Keratinocyte (primary cell): ENCODE results near the gene BABAM2. TPM values are rescaled to one million over a fixed set of nuclear protein-coding genes. Genes with fewer than 3 reads are reported as not detected.

Experiments used
- DNase-seq: peaks from one replicate; pipeline ENCODE4 v3.0.0-alpha.2; 2011; ENCODE audit warnings: low read depth, missing footprints, low spot score
- FAIRE-seq: peaks from 2 replicates; lab custom pipeline; 2011; peaks lifted over from hg19 to GRCh38; lab: Jason Lieb, UNC
- H2AFZ ChIP-seq: 2 replicates; pipeline ENCODE4 v1.6.0; 2012; ENCODE audit warnings: low read length, control low read depth, inconsistent platforms; ENCODE audit not compliant: control insufficient read depth
- H3K27ac ChIP-seq: 2 replicates; pipeline ENCODE4 v1.5.1; 2011; ENCODE audit warnings: low read length; ENCODE audit not compliant: control insufficient read depth, insufficient read depth
- H3K27me3 ChIP-seq: 3 replicates; pipeline ENCODE4 v1.6.0; 2011; ENCODE audit warnings: low read length; ENCODE audit not compliant: control insufficient read depth, insufficient read depth; ENCODE audit errors: extremely low read depth
- H3K36me3 ChIP-seq, 2 experiments: 2 replicates in 1 of 2; 3 replicates in 1 of 2; pipeline ENCODE4 v1.5.1; 2011; ENCODE audit warnings: low read length in 2 of 2, mild to moderate bottlenecking in 1 of 2; ENCODE audit not compliant: control insufficient read depth in 2 of 2, insufficient read depth in 2 of 2; ENCODE audit errors: extremely low read depth in 1 of 2
- H3K4me1 ChIP-seq: 3 replicates; pipeline ENCODE4 v1.5.1; 2011; ENCODE audit warnings: low read length; ENCODE audit not compliant: control insufficient read depth, insufficient read depth; ENCODE audit errors: extremely low read depth
- H3K4me2 ChIP-seq: 3 replicates; pipeline ENCODE4 v1.6.0; 2011; ENCODE audit warnings: low read depth, low read length; ENCODE audit not compliant: control insufficient read depth, insufficient read depth; ENCODE audit errors: extremely low read depth
- H3K4me3 ChIP-seq, 3 experiments: fragments of 200-600 bp in 1 of 3; sonication (generic) in 1 of 3; 2 replicates in 2 of 3; 3 replicates in 1 of 3; pipeline ENCODE4 v1.5.1; 2011 to 2016; ENCODE audit warnings: low read length in 3 of 3, mild to moderate bottlenecking in 3 of 3, control low read depth in 2 of 3, inconsistent platforms in 1 of 3, low read depth in 1 of 3, mixed read lengths in 1 of 3, mixed run types in 1 of 3, moderate library complexity in 1 of 3; ENCODE audit not compliant: control insufficient read depth in 2 of 3, insufficient read depth in 2 of 3; ENCODE audit errors: extremely low read depth in 1 of 3
- H3K79me2 ChIP-seq: 2 replicates; pipeline ENCODE4 v1.6.0; 2012; ENCODE audit warnings: low read length; ENCODE audit not compliant: control insufficient read depth, insufficient read depth
- H3K9ac ChIP-seq: 3 replicates; pipeline ENCODE4 v1.6.0; 2011; ENCODE audit warnings: low read length; ENCODE audit not compliant: control insufficient read depth, insufficient read depth; ENCODE audit errors: extremely low read depth
- H3K9me1 ChIP-seq: 3 replicates; pipeline ENCODE4 v1.6.0; 2011; ENCODE audit warnings: low read length; ENCODE audit not compliant: control insufficient read depth, insufficient read depth; ENCODE audit errors: extremely low read depth
- H3K9me3 ChIP-seq: 2 replicates; pipeline ENCODE4 v1.5.1; 2012; ENCODE audit warnings: low read depth, low read length; ENCODE audit not compliant: control insufficient read depth
- H4K20me1 ChIP-seq: 3 replicates; pipeline ENCODE4 v1.6.0; 2011; ENCODE audit warnings: low read length; ENCODE audit not compliant: control insufficient read depth, insufficient read depth; ENCODE audit errors: extremely low read depth
- EZH2 ChIP-seq: IDR thresholded peaks from one replicate; pipeline ENCODE4 v1.6.1; 2012; ENCODE audit warnings: inconsistent platforms, mild to moderate bottlenecking, low read length, moderate library complexity
- dilution Hi-C: fragments of 300-500 bp; cut with MboI; formaldehyde crosslinking; loops from one replicate; pipeline ENCODE4 v1.7.0; 2020; ENCODE audit warnings: low sequenced_read_pairs; ENCODE audit not compliant: extremely low pct_ligation_motif_present
- polyA plus RNA-seq, 5 experiments: library from polyadenylated mRNA; depleted of rRNA in 3 of 5; stranded (reverse) in 3 of 5; stranded (forward) in 1 of 5; unstranded in 1 of 5; fragments of >200 nt; gene quantifications; 1 replicate in 1 of 5; 2 replicates in 3 of 5; 3 replicates in 1 of 5; pipeline versions ENCODE4 v1.2.1 to v1.2.3, GENCODE V29; 2011 to 2012; ENCODE audit warnings: missing spikeins in 2 of 5, low read depth in 1 of 5, low replicate concordance in 1 of 5
- TF ChIP-seq, protein P1 (sequence below), 3 experiments: IDR thresholded peaks in 1 of 3; conservative IDR thresholded peaks in 1 of 3; optimal IDR thresholded peaks in 1 of 3; 2 replicates in 2 of 3; 3 replicates in 1 of 3; pipeline versions ENCODE3 to v1.5.1; 2011; ENCODE audit warnings: low read length in 3 of 3, mild to moderate bottlenecking in 3 of 3, moderate library complexity in 2 of 3, control low read depth in 1 of 3, inconsistent platforms in 1 of 3; ENCODE audit not compliant: insufficient read depth in 2 of 3; ENCODE audit errors: extremely low read depth in 1 of 3

The BABAM2 gene
- polyA plus RNA-seq, 1 donor (not counting 4 experiments of a cell fraction or from before 2014, with no cell fraction given): 29.8 TPM

DNA sequence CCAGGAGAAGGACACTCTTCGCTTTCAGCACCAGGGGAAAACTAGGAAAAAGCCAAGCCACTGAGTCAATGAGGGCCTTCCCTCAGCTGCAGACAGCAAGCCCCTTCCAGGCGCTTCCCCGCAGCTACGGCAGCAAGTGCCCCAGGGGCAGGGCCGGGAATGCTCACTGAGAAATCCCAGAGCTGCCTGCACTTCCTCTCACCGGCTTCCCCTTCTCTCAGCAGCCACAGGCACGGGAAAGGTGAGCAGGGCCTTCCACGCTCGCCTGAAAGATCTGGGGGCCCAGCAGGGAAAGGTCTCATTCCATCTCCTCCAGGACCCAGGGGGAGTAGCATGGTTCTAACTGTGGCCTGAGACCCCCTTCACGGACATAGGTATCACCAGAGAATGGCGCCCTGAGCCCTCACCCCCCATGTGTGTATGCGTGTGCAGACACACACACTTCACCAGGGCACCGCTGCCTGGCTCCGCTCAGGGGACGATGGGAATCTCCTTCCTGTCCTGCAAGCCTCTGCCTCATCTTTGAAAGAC, 472.5 kb downstream of the BABAM2 start:
- Histone ChIP-seq H3K9ac (no peak overlapping the region), H3K4me2 (no peak overlapping the region), H2AFZ (no peak overlapping the region), H3K4me1 (no peaks in the 10 kb centered on the region), H3K9me1 (no peaks in the 10 kb centered on the region), H3K27me3 (no peaks in the 10 kb centered on the region), H3K79me2 (no peaks in the 10 kb centered on the region), H3K4me3 (no peak overlapping the region), H3K9me3 (no peaks in the 10 kb centered on the region), H3K27ac (no peak overlapping the region), H3K36me3 (no peaks in the 10 kb centered on the region), H4K20me1 (no peaks in the 10 kb centered on the region)
- dilution Hi-C loops: no loop called here
- TF ChIP-seq EZH2: no peak
- TF ChIP-seq, protein P1, sequence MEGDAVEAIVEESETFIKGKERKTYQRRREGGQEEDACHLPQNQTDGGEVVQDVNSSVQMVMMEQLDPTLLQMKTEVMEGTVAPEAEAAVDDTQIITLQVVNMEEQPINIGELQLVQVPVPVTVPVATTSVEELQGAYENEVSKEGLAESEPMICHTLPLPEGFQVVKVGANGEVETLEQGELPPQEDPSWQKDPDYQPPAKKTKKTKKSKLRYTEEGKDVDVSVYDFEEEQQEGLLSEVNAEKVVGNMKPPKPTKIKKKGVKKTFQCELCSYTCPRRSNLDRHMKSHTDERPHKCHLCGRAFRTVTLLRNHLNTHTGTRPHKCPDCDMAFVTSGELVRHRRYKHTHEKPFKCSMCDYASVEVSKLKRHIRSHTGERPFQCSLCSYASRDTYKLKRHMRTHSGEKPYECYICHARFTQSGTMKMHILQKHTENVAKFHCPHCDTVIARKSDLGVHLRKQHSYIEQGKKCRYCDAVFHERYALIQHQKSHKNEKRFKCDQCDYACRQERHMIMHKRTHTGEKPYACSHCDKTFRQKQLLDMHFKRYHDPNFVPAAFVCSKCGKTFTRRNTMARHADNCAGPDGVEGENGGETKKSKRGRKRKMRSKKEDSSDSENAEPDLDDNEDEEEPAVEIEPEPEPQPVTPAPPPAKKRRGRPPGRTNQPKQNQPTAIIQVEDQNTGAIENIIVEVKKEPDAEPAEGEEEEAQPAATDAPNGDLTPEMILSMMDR (optimal IDR thresholded peaks at IDR 0.05 in 1 of 3, IDR thresholded peaks at IDR 0.05 in 1 of 3, conservative IDR thresholded peaks at IDR 0.05 in 1 of 3; ENCODE audit: extremely low read depth in 1 of 3, insufficient read depth in 2 of 3, low read length in 3 of 3): no peak
- DNase-seq (no peak), FAIRE-seq (no peak)

DNA sequence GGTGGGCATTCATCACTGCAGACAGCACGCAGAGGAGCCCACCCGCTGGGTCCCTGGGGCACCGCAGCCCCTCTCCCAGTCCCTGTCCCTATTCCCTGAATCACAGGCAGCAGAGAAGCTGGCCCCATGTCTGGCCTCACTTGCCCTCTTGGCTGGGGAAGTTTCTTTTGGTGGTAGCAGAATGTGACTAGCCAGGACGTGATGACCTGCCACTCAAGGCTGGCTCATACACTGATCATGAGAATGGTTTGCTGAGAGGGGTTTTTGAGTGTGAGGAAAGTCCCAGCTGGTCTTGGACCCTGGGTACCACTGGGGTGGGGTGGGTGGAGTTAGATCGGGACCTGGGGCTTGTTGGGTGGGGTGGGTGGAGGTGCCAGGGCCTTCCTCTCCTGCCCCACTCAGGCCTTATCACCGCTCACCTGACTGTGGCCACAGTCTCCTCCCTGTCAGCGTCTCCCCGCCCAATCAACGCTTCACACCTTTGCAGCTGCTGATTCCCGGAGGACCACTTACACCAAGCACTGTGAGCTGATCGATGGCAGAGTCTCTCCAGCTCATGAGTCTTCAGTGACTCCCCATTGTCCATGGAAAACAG, 473.3 kb downstream of the BABAM2 start:
- H3K27me3 ChIP-seq: no peaks in the 10 kb centered on the region
- no peak overlapping the region for H3K27ac ChIP-seq
- dilution Hi-C loops: no loop called here
- H3K79me2 ChIP-seq: no peaks in the 10 kb centered on the region
- no peak overlapping the region for H2AFZ ChIP-seq
- no peak for FAIRE-seq
- no peaks in the 10 kb centered on the region for H4K20me1 ChIP-seq
- H3K9ac ChIP-seq: no peak overlapping the region
- TF ChIP-seq EZH2: no peak
- H3K4me2 ChIP-seq: no peak overlapping the region
- no peaks in the 10 kb centered on the region for H3K9me3 ChIP-seq
- no peaks in the 10 kb centered on the region for H3K4me1 ChIP-seq
- no peak for DNase-seq
- no peak overlapping the region for H3K4me3 ChIP-seq
- H3K36me3 ChIP-seq: no peaks in the 10 kb centered on the region
- no peaks in the 10 kb centered on the region for H3K9me1 ChIP-seq

DNA sequence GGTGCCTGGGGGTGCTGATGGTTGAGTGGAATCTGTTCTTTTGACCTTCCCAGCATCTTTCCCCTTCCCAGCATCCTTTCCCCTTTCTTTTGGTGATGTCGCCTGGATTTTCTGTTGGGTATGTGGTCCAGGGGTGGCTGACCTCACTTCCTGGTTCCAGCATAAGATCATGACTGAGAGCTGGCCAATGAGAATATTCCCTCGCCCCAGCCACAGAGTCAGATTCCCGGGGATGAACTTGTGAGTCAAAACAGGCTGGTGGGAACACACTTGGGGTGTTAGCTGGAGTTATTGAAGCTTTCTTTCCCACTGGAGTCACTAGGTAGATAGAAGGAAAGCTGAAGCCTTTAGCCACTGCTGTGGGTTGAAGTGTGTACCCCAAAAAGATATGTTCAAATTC, 474.1 kb downstream of the BABAM2 start:
- no peaks in the 10 kb centered on the region for H3K79me2 ChIP-seq
- dilution Hi-C loops: no loop called here
- H3K27ac ChIP-seq: no peak overlapping the region
- no peaks in the 10 kb centered on the region for H3K27me3 ChIP-seq
- FAIRE-seq (no peak), DNase-seq (no peak)
- H3K4me1 ChIP-seq: no peaks in the 10 kb centered on the region
- no peak overlapping the region for H3K9ac ChIP-seq
- H3K4me2 ChIP-seq: no peak overlapping the region
- no peaks in the 10 kb centered on the region for H3K36me3 ChIP-seq
- TF ChIP-seq, protein P1 (optimal IDR thresholded peaks at IDR 0.05 in 1 of 3, IDR thresholded peaks at IDR 0.05 in 1 of 3, conservative IDR thresholded peaks at IDR 0.05 in 1 of 3; ENCODE audit: extremely low read depth in 1 of 3, insufficient read depth in 2 of 3, low read length in 3 of 3): no peak
- no peak for TF ChIP-seq EZH2
- H4K20me1 ChIP-seq: no peaks in the 10 kb centered on the region
- no peaks in the 10 kb centered on the region for H3K9me1 ChIP-seq
- no peak overlapping the region for H3K4me3 ChIP-seq
- no peak overlapping the region for H2AFZ ChIP-seq
- no peaks in the 10 kb centered on the region for H3K9me3 ChIP-seq
